HuH-7.5 (cell line): Measurements from ENCODE around the gene FAM110D.

ENCODE experiments used
- DNase-seq: peaks from one replicate; pipeline ENCODE4 v3.0.0; 2011; ENCODE audit warnings: low spot score

FAM110D gene

GRCh38 chr1:26163684-26164035 is 4.8 kb downstream of the FAM110D start:
- no peak for DNase-seq

GRCh38 chr1:26164036-26164860 is 5.4 kb downstream of the FAM110D start:
- peak; percentile 75 for DNase-seq

DNA sequence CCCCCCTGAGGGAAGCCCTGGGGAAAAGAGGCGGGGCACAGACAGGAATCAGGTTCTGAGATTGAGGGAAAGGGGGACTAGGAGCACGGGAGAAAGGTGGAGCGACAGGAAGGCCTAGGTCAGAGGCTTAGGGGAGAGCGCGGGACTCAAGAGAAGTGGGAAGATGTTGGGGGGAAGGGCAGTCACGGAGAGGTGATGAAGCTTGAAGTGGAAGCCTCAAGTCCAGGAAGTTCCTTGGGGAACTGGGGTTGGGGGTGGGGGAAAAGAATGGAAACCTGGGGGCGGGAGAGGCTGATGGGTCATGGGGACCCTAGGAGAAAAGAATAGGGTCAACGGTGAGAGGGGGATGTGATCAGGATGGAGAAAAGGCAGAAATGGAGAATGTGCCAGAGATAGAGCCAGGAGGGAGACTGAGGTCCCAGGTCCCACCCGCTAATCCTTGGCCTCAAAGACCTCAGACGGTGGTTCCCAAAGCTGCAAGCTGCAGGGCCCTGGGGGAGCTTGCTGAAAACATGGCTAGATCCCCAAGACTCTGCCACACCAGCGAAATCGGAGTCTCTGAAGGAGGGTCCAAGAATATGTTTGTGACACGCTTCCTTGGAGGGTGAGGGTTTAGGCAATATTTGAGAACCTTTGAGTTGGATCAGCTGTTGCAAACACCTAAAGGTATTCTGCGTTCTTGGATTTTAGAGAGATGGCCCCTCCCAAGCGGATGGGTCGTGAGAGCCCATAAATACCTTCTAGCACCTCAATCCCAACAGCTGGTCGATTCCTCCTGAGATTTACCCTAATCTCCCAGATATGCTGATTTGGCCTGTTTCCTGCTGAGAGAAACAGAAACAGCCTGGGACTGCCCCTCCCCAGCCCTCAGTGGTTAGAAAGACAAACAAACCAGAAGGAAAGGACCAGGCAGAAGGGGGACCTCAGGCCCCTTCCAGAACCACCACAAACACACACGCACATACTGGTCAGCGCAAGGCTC is 6.3 kb downstream of the FAM110D start:
- DNase-seq, result no peak

- DNase-seq, result no peak
These were observed 7.9 kb downstream of the FAM110D start for GRCh38 chr1:26166719-26167281.

DNA sequence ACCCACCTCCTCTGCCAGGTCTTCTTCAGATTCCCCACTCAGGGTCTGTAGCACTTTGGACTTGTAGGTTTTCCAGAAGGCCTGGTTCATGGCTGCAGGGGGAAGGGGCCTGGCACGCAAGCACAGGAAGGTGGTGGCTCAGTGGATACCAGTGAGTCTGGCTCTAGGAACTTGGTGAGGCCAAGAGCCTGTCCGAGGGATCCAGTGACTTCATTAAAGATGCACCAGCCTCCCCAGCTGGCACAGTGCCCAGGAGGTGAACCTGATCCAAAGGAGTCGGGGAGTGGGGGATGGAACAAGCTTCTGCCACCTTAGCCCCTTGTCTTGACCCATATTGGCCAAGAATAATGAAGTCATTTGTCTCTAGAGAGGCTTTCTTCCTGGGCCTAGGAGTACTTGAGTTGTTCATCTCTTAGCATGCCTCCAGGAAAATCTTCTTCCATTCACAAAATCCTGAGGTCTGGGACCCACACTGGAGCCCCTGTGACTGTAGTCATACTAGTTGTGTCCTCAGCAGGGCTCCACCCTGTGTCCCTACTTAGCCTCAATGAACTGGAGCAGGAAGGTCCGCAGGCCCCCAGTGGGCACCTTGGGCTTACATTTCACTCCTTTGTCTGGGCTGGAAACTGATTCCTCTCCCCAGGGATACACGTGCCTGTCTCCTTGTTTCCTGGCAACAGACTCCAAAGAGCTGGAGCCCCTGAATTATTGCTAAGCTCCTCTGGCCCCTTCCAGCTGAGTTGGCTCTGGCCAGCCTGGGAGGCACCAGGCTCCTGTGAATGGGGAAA is 9.7 kb downstream of the FAM110D start, which contains the start of gene C1orf232:
Gene C1orf232 (minus strand): TSS at position 554 of the 788 bp plus-strand sequence. CDS start 464 bp downstream, at position 90.
- no peak for DNase-seq

GRCh38 chr1:26169198-26169554 is 10.3 kb downstream of the FAM110D start:
- no peak for DNase-seq

- peak; percentile 98 for DNase-seq
These were observed 11.0 kb downstream of the FAM110D start, which contains the start of gene ZNF593 for GRCh38 chr1:26169669-26170471. ZNF593 (plus strand) TSS chr1:26169908; CDS start chr1:26169984, 76 bp downstream.

- no peak for DNase-seq
These were observed 11.6 kb downstream of the FAM110D start for GRCh38 chr1:26170472-26170821.

- DNase-seq, result no peak
These were observed 12.5 kb downstream of the FAM110D start, which contains the start of gene ZNF593OS for GRCh38 chr1:26171084-26172072. ZNF593OS (minus strand) TSS chr1:26171832; CDS start chr1:26171661, 171 bp downstream.

DNA sequence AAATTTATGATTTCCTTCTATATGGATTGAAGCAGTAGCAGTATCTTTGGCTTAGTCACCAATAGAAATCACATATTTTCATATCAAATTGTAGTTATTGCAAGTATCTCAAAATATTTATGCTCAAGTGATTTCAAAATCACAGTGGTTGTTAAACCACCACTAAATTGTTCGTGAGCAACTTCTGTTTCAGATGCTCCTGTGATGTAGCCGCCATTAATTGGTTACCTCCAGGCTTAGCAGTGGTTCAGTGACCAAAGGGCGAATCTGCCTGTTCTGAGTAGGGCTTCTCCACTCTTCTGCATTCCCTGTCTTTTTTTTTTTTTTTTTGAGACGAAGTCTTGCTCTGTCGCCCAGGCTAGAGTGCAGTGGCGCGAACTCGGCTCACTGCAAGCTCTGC is 16.5 kb downstream of the FAM110D start:
- no peak for DNase-seq

- DNase-seq, result no peak
These were observed 18.4 kb downstream of the FAM110D start, which contains the start of gene CNKSR1 for GRCh38 chr1:26177182-26177684. CNKSR1 (plus strand) TSS chr1:26177491; CDS start chr1:26177548, 57 bp downstream.

GRCh38 chr1:26180010-26180506 is 21.2 kb downstream of the FAM110D start:
- no peak for DNase-seq

GRCh38 chr1:26181586-26182382 is 22.9 kb downstream of the FAM110D start:
- DNase-seq, result no peak

DNA sequence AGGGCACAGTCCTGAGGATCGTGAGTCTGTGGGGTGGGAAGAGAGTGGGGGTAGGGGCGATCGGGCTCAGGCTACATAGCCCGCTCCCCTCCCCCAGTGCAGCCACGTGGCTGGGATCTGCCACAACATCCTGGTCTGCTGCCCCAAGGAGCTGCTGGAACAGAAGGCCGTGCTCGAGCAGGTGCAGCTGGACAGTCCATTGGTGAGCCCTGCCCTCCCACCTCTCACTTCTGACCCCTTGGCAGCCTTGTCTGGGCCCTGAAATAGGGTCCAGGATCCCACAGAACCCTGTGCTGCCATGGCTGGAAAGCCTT is 23.5 kb downstream of the FAM110D start:
- DNase-seq, result no peak

- no peak for DNase-seq
These were observed 25.2 kb downstream of the FAM110D start for GRCh38 chr1:26184086-26184485.

DNA sequence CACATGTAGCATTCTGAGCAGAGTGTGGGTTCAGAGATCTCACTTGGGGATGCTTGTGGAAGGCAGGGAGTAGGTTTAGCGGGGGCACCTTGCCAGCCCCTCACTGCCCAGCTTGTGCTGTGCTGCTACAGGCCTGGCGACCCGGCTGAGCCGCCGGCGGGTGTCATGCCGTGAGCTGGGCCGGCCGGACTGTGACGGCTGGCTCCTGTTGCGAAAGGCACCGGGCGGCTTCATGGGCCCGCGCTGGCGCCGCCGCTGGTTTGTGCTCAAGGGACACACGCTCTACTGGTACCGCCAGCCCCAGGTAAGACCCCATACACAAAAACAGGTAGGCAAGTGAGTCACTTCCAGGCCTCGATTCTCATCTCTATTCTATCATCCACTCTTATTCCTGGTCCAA is 26.0 kb downstream of the FAM110D start:
- DNase-seq, result no peak

DNA sequence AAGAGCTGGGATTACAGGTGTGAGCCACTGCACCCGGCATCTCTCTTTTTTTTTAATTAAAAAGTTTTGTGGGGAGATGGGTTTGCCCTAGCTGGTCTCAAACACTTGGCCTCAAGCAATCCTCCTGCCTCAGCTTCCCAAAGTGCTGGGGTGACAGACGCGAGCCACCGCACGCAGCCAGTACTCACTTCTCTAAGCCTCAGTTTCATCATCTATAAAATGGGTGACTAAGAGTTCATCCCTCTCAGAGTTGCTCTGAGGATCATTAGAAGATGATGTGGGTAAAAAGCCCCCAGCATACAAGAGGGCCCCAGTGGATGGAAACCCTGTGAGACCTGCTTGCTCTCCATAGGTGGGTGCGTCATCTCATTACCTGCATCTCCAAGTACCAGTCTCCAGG is 29.0 kb downstream of the FAM110D start:
- DNase-seq, result no peak

GRCh38 chr1:26188477-26188876 is 29.6 kb downstream of the FAM110D start:
- no peak for DNase-seq
